ENCODE measurements around the gene MAGEF1. TPM values are rescaled to one million over a fixed set of nuclear protein-coding genes. Genes with fewer than 3 reads are reported as not detected.

MAGEF1 gene
- total RNA-seq, 2 donors from 2014 or later, result 7.4 to 7.8 TPM

- Mint-ChIP-seq H3K4me1 (ENCODE audit: low read depth in 2 of 2) (peaks cover 0 to 6% of the 10 kb centered on the region in 2 donors), H3K27ac (no peak overlapping the region)
These were observed 37.4 kb upstream of the MAGEF1 start for GRCh38 chr3:184749168-184749744.

GRCh38 chr3:184748219-184749135 lies 36.6 kb upstream of the MAGEF1 start:
- peak overlapping the region in 1 of 2 donors; percentile 34 for H3K27ac Mint-ChIP-seq
- peaks cover 0 to 6% of the 10 kb centered on the region in 2 donors for H3K4me1 Mint-ChIP-seq (ENCODE audit: low read depth in 2 of 2)
- H3K4me3 Mint-ChIP-seq, result no peak overlapping the region
- no peaks in the 10 kb centered on the region for H3K36me3 Mint-ChIP-seq
- H3K9me3 Mint-ChIP-seq, result no peaks in the 10 kb centered on the region
- peak in 1 of 2 donors; percentile 49 for ATAC-seq
- peaks cover 7 to 19% of the 10 kb centered on the region in 2 donors for H3K27me3 Mint-ChIP-seq
- no peak for DNase-seq (ENCODE audit: low spot score)

More at GRCh38 chr3:184749168-184749744, 37.4 kb upstream of the MAGEF1 start:
- peaks cover 7 to 19% of the 10 kb centered on the region in 2 donors for H3K27me3 Mint-ChIP-seq
- H3K36me3 Mint-ChIP-seq, result no peaks in the 10 kb centered on the region
- H3K4me3 Mint-ChIP-seq, result no peak overlapping the region
- no peaks in the 10 kb centered on the region for H3K9me3 Mint-ChIP-seq
- ATAC-seq (no peak), DNase-seq (ENCODE audit: low spot score) (no peak)

- ATAC-seq, result no peak
- Mint-ChIP-seq H3K36me3 (no peaks in the 10 kb centered on the region), H3K9me3 (no peaks in the 10 kb centered on the region), H3K4me3 (no peak overlapping the region), H3K4me1 (ENCODE audit: low read depth in 2 of 2) (peaks cover 0 to 6% of the 10 kb centered on the region in 2 donors), H3K27ac (no peak overlapping the region), H3K27me3 (peaks cover 7 to 15% of the 10 kb centered on the region in 2 donors)
- peak; percentile 29 for DNase-seq (ENCODE audit: low spot score)
These were observed 34.6 kb upstream of the MAGEF1 start for GRCh38 chr3:184746131-184747120.

GRCh38 chr3:184745526-184745925 lies 33.7 kb upstream of the MAGEF1 start:
- H3K4me1 Mint-ChIP-seq (ENCODE audit: low read depth in 2 of 2), result peaks cover 0 to 6% of the 10 kb centered on the region in 2 donors
- H3K27ac Mint-ChIP-seq, result no peak overlapping the region
- H3K36me3 Mint-ChIP-seq, result no peaks in the 10 kb centered on the region
- peaks cover 7 to 15% of the 10 kb centered on the region in 2 donors for H3K27me3 Mint-ChIP-seq
- H3K4me3 Mint-ChIP-seq, result no peak overlapping the region
- no peaks in the 10 kb centered on the region for H3K9me3 Mint-ChIP-seq
- DNase-seq (ENCODE audit: low spot score), result no peak
- ATAC-seq, result no peak

- peaks cover 0 to 1% of the 10 kb centered on the region in 2 donors for H3K4me1 Mint-ChIP-seq (ENCODE audit: low read depth in 2 of 2)
These were observed 31.4 kb upstream of the MAGEF1 start for GRCh38 chr3:184743248-184743647.

GRCh38 chr3:184742676-184743135 lies 30.8 kb upstream of the MAGEF1 start:
- no peak for ATAC-seq
- Mint-ChIP-seq H3K9me3 (no peaks in the 10 kb centered on the region), H3K27me3 (peaks cover 0 to 12% of the 10 kb centered on the region in 2 donors), H3K4me1 (ENCODE audit: low read depth in 2 of 2) (no peaks in the 10 kb centered on the region), H3K27ac (no peak overlapping the region), H3K36me3 (no peaks in the 10 kb centered on the region), H3K4me3 (no peak overlapping the region)
- no peak for DNase-seq (ENCODE audit: low spot score)

More at GRCh38 chr3:184743248-184743647, 31.4 kb upstream of the MAGEF1 start:
- Mint-ChIP-seq H3K27ac (no peak overlapping the region), H3K9me3 (no peaks in the 10 kb centered on the region), H3K4me3 (no peak overlapping the region), H3K27me3 (peaks cover 0 to 15% of the 10 kb centered on the region in 2 donors), H3K36me3 (no peaks in the 10 kb centered on the region)
- no peak for DNase-seq (ENCODE audit: low spot score)
- ATAC-seq, result no peak

GRCh38 chr3:184741798-184742675 lies 30.2 kb upstream of the MAGEF1 start:
- Mint-ChIP-seq H3K9me3 (no peaks in the 10 kb centered on the region), H3K36me3 (no peaks in the 10 kb centered on the region), H3K27me3 (peaks cover 0 to 12% of the 10 kb centered on the region in 2 donors), H3K4me3 (no peak overlapping the region), H3K27ac (no peak overlapping the region), H3K4me1 (ENCODE audit: low read depth in 2 of 2) (no peaks in the 10 kb centered on the region)
- DNase-seq (ENCODE audit: low spot score) (peak; percentile 49), ATAC-seq (no peak)

- no peak for ATAC-seq
These were observed 29.3 kb upstream of the MAGEF1 start for GRCh38 chr3:184741259-184741556.

GRCh38 chr3:184740509-184741258 lies 28.8 kb upstream of the MAGEF1 start:
- no peaks in the 10 kb centered on the region for H3K9me3 Mint-ChIP-seq
- H3K27me3 Mint-ChIP-seq, result peaks cover under 1 to 12% of the 10 kb centered on the region in 2 donors
- no peaks in the 10 kb centered on the region for H3K36me3 Mint-ChIP-seq
- H3K4me1 Mint-ChIP-seq (ENCODE audit: low read depth in 2 of 2), result no peaks in the 10 kb centered on the region
- no peak overlapping the region for H3K4me3 Mint-ChIP-seq
- peak in 1 of 2 donors; percentile 35 for ATAC-seq
- DNase-seq (ENCODE audit: low spot score), result peak; percentile 46
- H3K27ac Mint-ChIP-seq, result no peak overlapping the region

More at GRCh38 chr3:184741259-184741556, 29.3 kb upstream of the MAGEF1 start:
- Mint-ChIP-seq H3K4me3 (no peak overlapping the region), H3K9me3 (no peaks in the 10 kb centered on the region), H3K36me3 (no peaks in the 10 kb centered on the region), H3K27ac (no peak overlapping the region), H3K4me1 (ENCODE audit: low read depth in 2 of 2) (no peaks in the 10 kb centered on the region), H3K27me3 (peaks cover 0 to 12% of the 10 kb centered on the region in 2 donors)
- DNase-seq (ENCODE audit: low spot score), result no peak

GRCh38 chr3:184739594-184740505 lies 28.0 kb upstream of the MAGEF1 start:
- Mint-ChIP-seq H3K9me3 (no peaks in the 10 kb centered on the region), H3K36me3 (no peaks in the 10 kb centered on the region), H3K4me3 (no peak overlapping the region), H3K4me1 (ENCODE audit: low read depth in 2 of 2) (no peaks in the 10 kb centered on the region), H3K27me3 (peaks cover 5 to 9% of the 10 kb centered on the region in 2 donors), H3K27ac (no peak overlapping the region)
- ATAC-seq, result peak in 1 of 2 donors; percentile 13
- DNase-seq (ENCODE audit: low spot score), result no peak

GRCh38 chr3:184738982-184739381 lies 27.1 kb upstream of the MAGEF1 start:
- ATAC-seq, result no peak
- no peak for DNase-seq (ENCODE audit: low spot score)
- no peak overlapping the region for H3K4me3 Mint-ChIP-seq

More at GRCh38 chr3:184738982-184739381, 27.1 kb upstream of the MAGEF1 start:
- no peaks in the 10 kb centered on the region for H3K36me3 Mint-ChIP-seq
- no peak overlapping the region for H3K27ac Mint-ChIP-seq
- peaks cover 5 to 9% of the 10 kb centered on the region in 2 donors for H3K27me3 Mint-ChIP-seq
- H3K4me1 Mint-ChIP-seq (ENCODE audit: low read depth in 2 of 2), result no peaks in the 10 kb centered on the region
- no peaks in the 10 kb centered on the region for H3K9me3 Mint-ChIP-seq

Measured in natural killer cell treated with Interleukin-12 subunit alpha and Interleukin-12 subunit beta and Interleukin-15 and Interleukin-18, amount 100 ng/mL, for 72 hours (primary cell).